GM10248 (cell line): ENCODE data around the gene CD164L2.
"Not testable (repeated sequence)": the region's sequence is repeated elsewhere in the genome, so short reads cannot be mapped to it uniquely, and the experiment has no call there.

Experiments
- CTCF ChIA-PET: fragments of 300-600 bp; sonication (Branson Sonifier 250); formaldehyde crosslinking; extraction: SDS; loops from one replicate; lab custom pipeline; 2021; ENCODE audit warnings: antibody characterized with exemption; lab: Yijun Ruan, JAX
- POLR2A ChIA-PET: fragments of 350-650 bp; sonication (Branson Sonifier 250); formaldehyde crosslinking; extraction: SDS; loops from one replicate; lab custom pipeline; 2020; ENCODE audit warnings: antibody characterized with exemption; lab: Yijun Ruan, JAX
- DNase-seq: peaks from one replicate; pipeline ENCODE4 v3.0.0; 2012; ENCODE audit errors: extremely low spot score
- TF ChIP-seq, protein P1 (sequence below): IDR thresholded peaks from 2 replicates; pipeline ENCODE4 v1.5.1; 2012; ENCODE audit warnings: mild to moderate bottlenecking, low read depth; ENCODE audit errors: extremely low read depth, missing control alignments, control extremely low read depth

Gene CD164L2

DNA sequence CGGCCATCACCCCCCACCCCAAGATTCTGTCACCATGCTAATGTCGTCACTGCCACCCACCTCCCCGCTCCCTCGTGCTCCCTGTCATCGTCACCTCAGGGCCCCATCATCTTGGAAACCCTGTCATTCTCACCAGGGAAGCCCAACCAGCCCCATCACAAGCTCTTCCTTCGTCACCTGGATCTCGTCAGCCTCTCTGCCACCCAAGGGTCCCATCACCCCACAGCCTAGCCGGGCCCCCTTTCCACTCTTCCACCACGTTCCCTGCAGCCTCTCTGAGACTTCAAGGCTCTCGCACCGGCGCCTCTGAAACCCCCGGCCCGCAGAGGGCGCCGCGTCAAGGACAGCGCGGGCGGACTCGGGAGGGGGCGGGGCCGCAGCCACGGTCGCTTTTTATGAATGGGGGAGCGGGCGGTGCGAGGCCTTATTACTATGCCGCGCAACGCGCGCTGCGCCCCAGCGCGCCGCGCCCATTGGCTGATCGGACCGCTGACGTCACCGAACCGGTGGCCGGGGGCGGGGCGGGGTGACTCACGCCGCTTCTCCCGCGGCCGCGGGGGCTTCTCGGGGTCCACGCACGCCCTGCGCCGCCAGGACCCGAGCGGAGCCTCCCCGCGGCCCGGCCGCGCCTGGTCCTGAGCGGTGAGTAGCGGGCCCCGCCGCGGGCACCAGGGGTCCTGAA lies 9.1 kb upstream of the CD164L2 start, which contains the start of gene GPR3:
GPR3 (plus strand) TSS at position 527 of the 682 bp plus-strand sequence. CDS start 1,177 bp downstream, outside the sequence.
- DNase-seq = peak; percentile 94
- TF ChIP-seq, protein P1, sequence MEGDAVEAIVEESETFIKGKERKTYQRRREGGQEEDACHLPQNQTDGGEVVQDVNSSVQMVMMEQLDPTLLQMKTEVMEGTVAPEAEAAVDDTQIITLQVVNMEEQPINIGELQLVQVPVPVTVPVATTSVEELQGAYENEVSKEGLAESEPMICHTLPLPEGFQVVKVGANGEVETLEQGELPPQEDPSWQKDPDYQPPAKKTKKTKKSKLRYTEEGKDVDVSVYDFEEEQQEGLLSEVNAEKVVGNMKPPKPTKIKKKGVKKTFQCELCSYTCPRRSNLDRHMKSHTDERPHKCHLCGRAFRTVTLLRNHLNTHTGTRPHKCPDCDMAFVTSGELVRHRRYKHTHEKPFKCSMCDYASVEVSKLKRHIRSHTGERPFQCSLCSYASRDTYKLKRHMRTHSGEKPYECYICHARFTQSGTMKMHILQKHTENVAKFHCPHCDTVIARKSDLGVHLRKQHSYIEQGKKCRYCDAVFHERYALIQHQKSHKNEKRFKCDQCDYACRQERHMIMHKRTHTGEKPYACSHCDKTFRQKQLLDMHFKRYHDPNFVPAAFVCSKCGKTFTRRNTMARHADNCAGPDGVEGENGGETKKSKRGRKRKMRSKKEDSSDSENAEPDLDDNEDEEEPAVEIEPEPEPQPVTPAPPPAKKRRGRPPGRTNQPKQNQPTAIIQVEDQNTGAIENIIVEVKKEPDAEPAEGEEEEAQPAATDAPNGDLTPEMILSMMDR = peak; percentile 57
- POLR2A ChIA-PET = no interaction called here
- CTCF ChIA-PET = interaction anchor here (0.6 to 8.0 kb wide), 13 partner anchors 9 to 214 kb away, joined by 3 to 103 read pairs (median 5); partner anchors contain the start of genes CD164L2 and MAP3K6

DNA sequence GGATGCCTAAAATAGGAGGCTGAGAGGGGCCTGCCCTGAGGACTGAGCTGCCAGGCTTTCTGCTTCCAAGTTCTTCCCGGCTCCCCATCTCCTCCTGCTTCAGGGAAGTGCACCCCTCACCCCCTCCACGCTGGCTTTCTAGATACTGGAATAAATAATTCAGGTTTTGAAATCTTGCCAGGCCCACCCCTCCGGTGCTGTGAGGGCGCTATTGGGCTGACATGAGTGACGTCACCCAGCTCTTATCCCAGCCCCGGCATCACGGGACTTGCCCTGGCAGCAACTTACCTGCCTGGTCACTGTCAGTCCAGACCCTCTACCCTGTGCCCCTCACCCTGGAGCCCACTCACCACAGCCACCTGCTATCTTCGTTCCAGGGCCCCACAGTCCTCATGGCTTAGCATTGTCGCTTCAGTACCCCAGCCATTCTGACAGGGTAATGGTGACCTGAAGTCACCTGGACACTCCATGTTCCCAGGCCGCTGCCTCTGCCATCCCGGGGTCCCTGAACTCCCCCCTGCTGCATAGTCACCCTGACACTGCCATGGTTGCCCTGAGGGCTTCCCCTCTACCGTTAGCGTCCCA lies 8.5 kb upstream of the CD164L2 start:
- ChIA-PET CTCF (interaction anchor here (0.6 to 8.0 kb wide), 23 partner anchors 8 to 347 kb away, joined by 3 to 103 read pairs (median 5); partner anchors contain the start of genes CD164L2 and MAP3K6), POLR2A (no interaction called here)
- no peak for DNase-seq
- TF ChIP-seq, protein P1 = peak; percentile 23

DNA sequence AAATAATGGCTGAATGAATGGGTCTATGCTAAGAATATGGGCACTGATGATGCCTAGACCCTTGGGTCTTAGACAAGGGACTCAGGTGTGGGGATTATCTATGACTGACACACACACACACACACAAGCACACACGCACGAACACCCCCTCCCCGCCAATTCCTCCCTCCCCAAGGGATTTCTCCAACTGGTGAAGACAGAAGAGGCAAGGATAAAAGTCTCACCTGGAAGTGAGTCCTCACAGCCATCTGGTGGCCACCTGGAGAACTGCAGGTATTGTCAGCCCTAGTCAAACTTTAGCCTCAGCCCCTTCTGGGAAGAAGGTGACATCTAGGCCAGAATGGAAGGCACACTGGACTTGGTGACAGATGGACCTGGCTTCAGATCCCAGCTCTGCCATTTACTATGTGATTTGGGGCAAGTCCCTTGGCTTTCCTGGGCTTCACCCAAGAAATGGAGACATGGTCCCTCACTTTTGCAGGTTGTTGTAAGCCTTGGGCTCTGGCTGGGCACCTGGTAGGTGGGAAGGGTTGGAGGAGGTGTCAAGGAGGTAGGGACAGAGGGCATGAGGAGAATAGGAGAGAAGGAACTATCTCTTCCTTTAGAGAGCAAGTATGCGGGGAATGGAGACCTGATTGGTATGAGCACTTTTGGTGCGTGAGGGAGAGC lies 5.3 kb upstream of the CD164L2 start:
- POLR2A ChIA-PET = no interaction called here
- CTCF ChIA-PET = interaction anchor here (0.7 to 13.1 kb wide), 21 partner anchors 9 to 343 kb away, joined by 3 to 222 read pairs (median 9); partner anchors contain the start of genes MAP3K6 and SYTL1
- TF ChIP-seq, protein P1 = peak; percentile 95
- peak; percentile 72 for DNase-seq

DNA sequence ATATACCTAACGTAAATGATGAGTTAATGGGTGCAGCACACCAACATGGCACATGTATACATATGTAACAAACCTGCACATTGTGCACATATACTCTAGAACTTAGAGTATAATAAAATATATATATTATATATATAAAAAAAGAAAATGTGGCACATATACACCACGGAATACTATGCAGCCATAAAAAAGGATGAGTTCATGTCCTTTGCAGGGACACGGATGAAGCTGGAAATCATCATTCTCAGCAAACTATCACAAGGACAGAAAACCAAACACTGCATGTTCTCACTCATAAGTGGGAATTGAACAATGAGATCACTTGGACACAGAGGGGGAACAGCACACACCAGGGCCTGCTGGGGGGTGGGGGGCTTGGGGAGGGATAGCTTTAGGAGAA lies 1.7 kb upstream of the CD164L2 start:
- CTCF ChIA-PET = interaction anchor here (0.8 to 13.1 kb wide), 8 partner anchors 9 to 341 kb away, joined by 3 to 222 read pairs (median 21); partner anchors contain the start of gene FAM76A
- POLR2A ChIA-PET = not testable (repeated sequence)

DNA sequence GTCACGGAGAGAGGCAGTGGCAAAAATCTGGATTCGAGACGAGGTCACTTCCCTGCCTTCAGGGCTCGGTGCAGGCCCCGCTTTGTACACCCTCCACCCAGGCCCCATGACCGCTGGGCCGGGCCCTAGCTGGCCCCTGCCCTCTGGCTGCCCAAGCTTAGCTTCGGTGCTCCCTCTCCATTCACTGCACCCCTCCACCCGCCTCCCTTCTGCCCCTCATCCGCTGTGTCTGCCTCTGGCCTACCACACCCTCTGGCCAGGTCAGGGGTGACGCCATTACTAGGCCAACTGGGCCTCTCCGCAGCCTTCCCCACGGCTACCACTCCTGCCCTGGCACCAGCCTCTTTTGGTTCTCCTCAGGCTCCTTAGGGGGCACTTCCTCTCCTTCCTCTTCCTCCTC lies 528 bp upstream of the CD164L2 start:
- TF ChIP-seq, protein P1 = no peak
- DNase-seq = no peak
- ChIA-PET CTCF (interaction anchor here (0.8 to 13.1 kb wide), 7 partner anchors 8 to 342 kb away, joined by 3 to 222 read pairs (median 4); partner anchors contain the start of gene FAM76A), POLR2A (interaction anchor here (0.5 kb wide), 1 partner anchor 13 kb away, joined by 4 read pairs; no protein-coding TSS in a partner anchor)

More for the DNA sequence above, 1.7 kb upstream of the CD164L2 start:
- DNase-seq = not testable (repeated sequence)

DNA sequence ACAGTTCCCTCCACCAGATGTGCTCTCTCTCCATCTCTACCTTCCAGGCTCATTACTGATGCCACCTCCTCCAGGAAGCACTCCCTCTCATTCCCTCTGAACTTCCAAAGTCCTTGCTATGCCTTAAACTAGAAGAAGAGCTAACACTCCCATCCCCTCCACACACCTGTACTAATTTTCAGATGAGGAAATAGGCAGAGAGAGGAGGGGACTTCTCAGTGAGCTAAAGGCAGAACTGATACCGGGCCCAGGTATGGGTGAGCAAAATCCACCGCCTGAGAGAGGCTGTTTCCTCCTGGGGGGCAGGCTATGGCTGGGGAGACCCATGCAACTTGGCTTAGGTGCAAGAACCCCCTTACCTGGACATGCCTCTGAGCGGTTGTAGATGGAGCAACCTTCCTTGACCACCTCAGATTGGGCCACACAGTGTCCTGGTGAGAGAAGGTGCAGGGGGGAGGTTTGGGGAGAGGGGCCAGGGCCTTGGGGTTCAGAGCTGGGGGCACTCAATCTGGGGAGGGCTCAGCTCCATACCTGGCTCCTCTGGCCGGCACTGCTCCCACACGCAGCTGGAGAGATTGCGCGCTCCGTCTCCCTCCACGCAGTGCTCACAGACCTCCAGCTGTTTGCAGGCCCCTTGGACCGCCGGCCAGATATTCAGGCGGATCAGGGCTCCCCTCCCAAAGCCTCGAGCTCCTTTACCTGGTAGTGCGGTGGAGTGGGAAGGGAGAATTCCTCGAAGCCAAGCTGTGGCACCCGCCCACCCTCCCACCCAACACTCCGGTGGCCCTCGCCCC lies 967 bp downstream of the CD164L2 start:
- ChIA-PET CTCF (interaction anchor here (1.1 to 13.1 kb wide), 9 partner anchors 9 to 280 kb away, joined by 3 to 222 read pairs (median 9); partner anchors contain the start of gene MAP3K6), POLR2A (interaction anchor here (0.5 kb wide), 1 partner anchor 909 kb away, joined by 3 read pairs; no protein-coding TSS in a partner anchor)
- TF ChIP-seq, protein P1 = no peak
- no peak for DNase-seq
